Astrocyte of the spinal cord (primary cell): ENCODE results near the gene GART.
A peak's percentile ranks its signal among the peaks of the same experiment; 100 is the strongest.

Source experiments
- DNase-seq: peaks from one replicate; pipeline ENCODE4 v3.0.0; 2011; ENCODE audit warnings: low read depth, low spot score
- H3K4me3 ChIP-seq: 2 replicates; pipeline ENCODE4 v1.5.1; 2011; ENCODE audit warnings: low read depth, mild to moderate bottlenecking, low read length, moderate library complexity
- in situ Hi-C: cut with HindIII; loops from 2 replicates; pipeline ENCODE4 v1.10.0; 2017; ENCODE audit warnings: low sequenced_read_pairs
- TF ChIP-seq, protein P1 (sequence below): IDR thresholded peaks from 2 replicates; pipeline ENCODE4 v1.5.1; 2012; ENCODE audit warnings: low read depth, mild to moderate bottlenecking, low read length, inconsistent platforms

The GART gene

DNA sequence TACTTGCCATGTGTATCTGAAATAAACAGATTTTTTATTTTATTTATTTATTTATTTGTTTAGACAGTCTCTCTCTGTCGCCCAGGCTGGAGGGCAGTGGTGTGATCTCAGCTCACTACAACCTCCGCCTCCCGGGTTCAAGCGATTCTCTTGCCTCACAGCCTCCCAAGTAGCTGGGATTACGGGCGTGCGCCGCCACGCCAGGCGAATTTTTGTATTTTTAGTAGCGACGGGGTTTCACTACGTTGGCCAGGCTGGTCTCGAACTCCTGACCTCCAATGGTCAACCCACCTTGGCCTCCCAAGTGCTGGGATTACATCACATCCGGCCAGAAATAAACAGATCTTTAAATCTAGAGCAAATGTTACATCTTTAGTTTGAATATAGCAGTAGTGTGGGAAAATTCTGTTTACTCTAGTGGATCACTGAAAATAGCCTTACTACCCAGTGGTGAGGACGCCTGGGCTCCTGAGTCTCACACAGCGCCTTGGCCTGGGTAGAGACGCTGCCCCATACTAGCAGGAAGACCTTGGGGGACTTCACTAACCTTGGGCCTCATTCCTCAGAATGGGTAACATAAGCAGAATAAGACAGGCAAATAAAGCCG is 709 bp downstream of the GART start:
- DNase-seq: peak; percentile 29
- H3K4me3 ChIP-seq: peak overlapping the region; percentile 89
- in situ Hi-C loops: no loop called here
- TF ChIP-seq, protein P1, sequence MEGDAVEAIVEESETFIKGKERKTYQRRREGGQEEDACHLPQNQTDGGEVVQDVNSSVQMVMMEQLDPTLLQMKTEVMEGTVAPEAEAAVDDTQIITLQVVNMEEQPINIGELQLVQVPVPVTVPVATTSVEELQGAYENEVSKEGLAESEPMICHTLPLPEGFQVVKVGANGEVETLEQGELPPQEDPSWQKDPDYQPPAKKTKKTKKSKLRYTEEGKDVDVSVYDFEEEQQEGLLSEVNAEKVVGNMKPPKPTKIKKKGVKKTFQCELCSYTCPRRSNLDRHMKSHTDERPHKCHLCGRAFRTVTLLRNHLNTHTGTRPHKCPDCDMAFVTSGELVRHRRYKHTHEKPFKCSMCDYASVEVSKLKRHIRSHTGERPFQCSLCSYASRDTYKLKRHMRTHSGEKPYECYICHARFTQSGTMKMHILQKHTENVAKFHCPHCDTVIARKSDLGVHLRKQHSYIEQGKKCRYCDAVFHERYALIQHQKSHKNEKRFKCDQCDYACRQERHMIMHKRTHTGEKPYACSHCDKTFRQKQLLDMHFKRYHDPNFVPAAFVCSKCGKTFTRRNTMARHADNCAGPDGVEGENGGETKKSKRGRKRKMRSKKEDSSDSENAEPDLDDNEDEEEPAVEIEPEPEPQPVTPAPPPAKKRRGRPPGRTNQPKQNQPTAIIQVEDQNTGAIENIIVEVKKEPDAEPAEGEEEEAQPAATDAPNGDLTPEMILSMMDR: no peak

DNA sequence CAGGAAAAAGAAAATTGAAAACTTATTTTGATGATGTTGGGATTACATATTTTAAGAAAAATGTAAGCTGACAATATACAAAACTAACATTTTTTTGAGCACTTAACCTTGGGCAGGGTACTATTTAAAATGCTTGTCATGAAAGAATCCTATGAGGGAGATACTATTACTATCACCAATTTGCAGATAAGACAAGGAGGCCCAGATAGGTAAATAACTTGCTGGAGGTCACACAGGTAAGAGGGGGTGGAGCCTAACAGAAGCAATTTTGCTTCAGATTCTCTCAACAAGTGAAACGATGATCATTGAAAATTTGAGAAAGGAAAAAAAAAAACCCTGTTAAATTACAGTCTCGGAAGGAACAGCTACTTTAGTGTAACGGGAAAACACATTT is 1.2 kb downstream of the GART start:
- DNase-seq: no peak
- peak overlapping the region; percentile 89 for H3K4me3 ChIP-seq
- TF ChIP-seq, protein P1: no peak
- in situ Hi-C loops: no loop called here

DNA sequence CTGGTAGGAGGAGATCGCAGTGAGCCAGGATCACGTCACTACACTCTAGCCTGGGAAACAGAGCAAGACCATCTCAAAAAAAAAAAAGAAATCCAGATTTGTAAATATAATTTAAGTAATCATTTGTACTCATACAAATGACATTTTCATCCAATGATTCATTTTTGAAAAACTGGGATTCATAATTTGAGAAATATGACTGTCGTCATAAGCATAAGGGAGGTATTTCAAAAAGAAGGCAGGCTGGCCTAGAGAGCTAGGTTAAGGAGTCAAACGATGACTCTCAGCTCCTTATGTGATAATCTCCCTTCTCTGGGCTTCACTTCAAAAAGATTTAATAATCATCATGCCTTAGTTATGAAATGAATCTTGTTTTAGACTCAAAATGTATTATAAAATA is 2.3 kb downstream of the GART start:
- no peak for DNase-seq
- in situ Hi-C loops: no loop called here
- no peak overlapping the region for H3K4me3 ChIP-seq
- TF ChIP-seq, protein P1: no peak

DNA sequence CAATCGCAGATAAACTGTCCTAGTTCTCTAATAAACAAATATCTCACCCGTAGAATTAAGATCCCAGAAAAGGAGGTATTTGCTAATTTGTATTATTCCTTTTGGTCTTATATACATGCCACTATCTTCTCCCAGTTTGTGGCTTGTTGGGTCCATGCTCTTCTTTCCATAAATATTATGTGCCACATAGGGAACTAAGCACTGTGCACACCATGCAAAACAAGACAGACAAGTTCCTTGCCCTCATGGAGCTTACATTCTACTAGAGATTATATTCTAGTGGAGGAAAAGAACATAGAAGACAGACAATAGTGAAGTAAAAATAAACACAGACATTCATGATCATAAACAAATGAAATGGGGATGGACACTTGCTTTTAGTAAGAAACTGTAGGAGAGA is 4.7 kb downstream of the GART start:
- DNase-seq: no peak
- in situ Hi-C loops: no loop called here
- H3K4me3 ChIP-seq: no peak overlapping the region
- TF ChIP-seq, protein P1: no peak

DNA sequence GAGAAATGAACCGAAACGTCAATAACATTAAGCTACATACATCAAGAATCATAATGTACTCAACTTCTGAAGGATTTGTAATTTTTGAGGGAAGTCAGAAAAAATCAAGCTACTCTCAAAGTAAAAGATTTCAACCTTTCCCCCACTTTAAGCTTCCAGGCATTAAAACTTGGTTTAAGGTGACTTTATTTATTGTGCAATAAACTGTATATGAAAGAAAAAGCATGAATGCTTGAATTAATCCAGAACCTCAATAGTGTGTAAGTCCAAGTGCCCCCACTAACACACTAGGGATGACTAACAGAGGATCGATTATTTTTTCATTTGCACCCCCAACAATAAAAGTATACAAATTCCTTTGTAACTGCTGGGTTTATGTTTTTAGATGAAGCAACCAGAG is 10.9 kb downstream of the GART start:
- in situ Hi-C loops: no loop called here
- TF ChIP-seq, protein P1: no peak

DNA sequence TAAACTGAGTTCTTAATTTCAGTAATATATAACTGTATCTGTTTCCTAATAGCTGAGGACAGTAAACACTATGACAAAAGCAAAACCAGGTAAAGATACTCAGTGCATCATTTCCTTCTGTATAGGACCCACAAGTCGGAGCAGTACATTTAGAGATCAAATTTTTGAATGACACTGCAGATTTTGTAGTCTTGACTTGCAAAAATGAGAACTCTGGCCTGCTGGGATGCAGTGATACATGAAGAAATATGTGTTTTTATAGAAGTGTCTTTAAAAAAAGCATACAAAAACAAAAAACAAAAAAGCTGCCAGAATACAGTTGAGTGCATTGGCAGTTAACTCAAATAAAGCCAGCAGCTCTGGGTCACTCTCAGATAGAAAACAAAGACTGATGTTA is 19.0 kb downstream of the GART start:
- DNase-seq: no peak
- in situ Hi-C loops: no loop called here
- TF ChIP-seq, protein P1: no peak
- no peak overlapping the region for H3K4me3 ChIP-seq

More for the DNA sequence above, 10.9 kb downstream of the GART start:
- H3K4me3 ChIP-seq: no peak overlapping the region
- DNase-seq: no peak
